ENCODE measurements around the gene ZBTB7C.

The ZBTB7C gene

DNA sequence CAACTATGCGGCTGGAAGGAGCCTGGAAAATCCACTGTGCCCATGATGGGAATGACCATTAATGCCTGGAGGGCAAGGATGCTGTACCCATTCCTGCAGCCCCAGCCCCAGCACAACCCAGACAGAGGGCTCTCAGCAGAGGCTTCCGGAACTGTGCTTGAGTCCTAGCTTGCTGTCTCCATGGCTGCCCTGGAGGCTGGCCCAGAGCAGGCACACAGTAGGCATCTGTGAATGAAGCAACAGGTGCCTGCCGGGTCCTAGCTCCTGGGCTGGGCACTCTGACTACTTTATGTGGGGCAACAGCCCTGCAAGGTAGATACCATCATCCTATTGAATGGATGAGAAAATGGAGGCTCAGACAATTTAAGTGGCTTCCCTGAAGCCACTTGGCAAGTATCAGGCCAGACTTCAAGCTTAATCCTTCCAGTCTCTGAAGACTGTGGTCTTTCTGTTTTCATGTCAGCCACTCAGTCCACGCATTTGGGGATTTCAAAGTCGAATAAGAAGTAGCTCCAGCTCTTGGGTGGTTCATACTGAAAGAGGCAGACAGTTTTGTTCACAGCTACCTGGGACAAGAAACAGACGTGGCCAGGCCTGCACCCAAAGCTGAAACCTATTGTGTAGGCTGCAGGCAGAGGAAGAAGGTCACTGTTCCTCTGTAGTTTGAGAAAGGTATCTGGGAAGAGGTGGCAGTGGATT, 237.5 kb downstream of the ZBTB7C start:
- H4K20me1 ChIP-seq (ENCODE audit: insufficient read depth, low read length), result 0 out of 2 replicates have a peak, but pooled peaks cover 6% of the 10 kb centered on the region
- no peak overlapping the region for H3K9ac ChIP-seq (ENCODE audit: low read depth, low read length)
- H3K9me3 ChIP-seq (ENCODE audit: insufficient read depth, low read length, severe bottlenecking), result no peaks in the 10 kb centered on the region
- H3K4me3 ChIP-seq (ENCODE audit: low read depth in 1 of 2, low read length in 2 of 2), result no peak overlapping the region
- peaks cover 21% of the 10 kb centered on the region for H3K27me3 ChIP-seq (ENCODE audit: insufficient read depth, low read length, poor library complexity)
- H3K4me1 ChIP-seq (ENCODE audit: insufficient read depth, low read length), result no peaks in the 10 kb centered on the region
- H3K36me3 ChIP-seq (ENCODE audit: insufficient read depth, low read length), result no peaks in the 10 kb centered on the region
- TF ChIP-seq EZH2 (IDR thresholded peaks at IDR 0.05; ENCODE audit: borderline replicate concordance, low read depth, low read length, severe bottlenecking), result no peak
- DNase-seq (no peak), ATAC-seq (ENCODE audit: insufficient read depth, low read depth) (no peak)
- H3K27ac ChIP-seq (ENCODE audit: low read length), result no peak overlapping the region
- no peak overlapping the region for H2AFZ ChIP-seq (ENCODE audit: low read depth, low read length)
- no peak overlapping the region for H3K4me2 ChIP-seq (ENCODE audit: insufficient read depth, low read length)
- no peaks in the 10 kb centered on the region for H3K79me2 ChIP-seq (ENCODE audit: insufficient read depth, low read length)

DNA sequence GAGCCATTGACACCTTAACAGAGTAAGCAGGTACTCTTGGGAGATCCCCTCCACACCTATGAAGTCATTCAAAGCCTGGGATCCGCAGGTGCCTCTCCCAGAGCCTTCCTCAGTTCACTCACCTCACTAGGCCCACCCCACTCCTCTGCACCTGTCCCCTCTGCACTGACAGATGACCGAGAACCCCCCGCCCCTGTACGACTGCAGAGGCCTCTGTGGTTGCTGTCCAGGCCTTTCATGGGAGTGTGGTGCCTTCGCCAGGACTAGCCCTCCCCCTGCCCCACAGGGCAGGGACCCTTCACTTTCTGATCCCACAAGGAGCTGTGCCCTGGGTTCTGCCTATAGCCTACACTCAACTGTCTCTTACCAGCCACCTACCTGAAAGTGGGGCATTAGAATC, 238.5 kb downstream of the ZBTB7C start:
- H3K4me1 ChIP-seq (ENCODE audit: insufficient read depth, low read length), result no peaks in the 10 kb centered on the region
- H2AFZ ChIP-seq (ENCODE audit: low read depth, low read length), result no peak overlapping the region
- no peaks in the 10 kb centered on the region for H3K36me3 ChIP-seq (ENCODE audit: insufficient read depth, low read length)
- no peak overlapping the region for H3K4me3 ChIP-seq (ENCODE audit: low read depth in 1 of 2, low read length in 2 of 2)
- DNase-seq (no peak), ATAC-seq (ENCODE audit: insufficient read depth, low read depth) (no peak)
- H4K20me1 ChIP-seq (ENCODE audit: insufficient read depth, low read length), result 0 out of 2 replicates have a peak, but pooled peaks cover 6% of the 10 kb centered on the region
- no peaks in the 10 kb centered on the region for H3K79me2 ChIP-seq (ENCODE audit: insufficient read depth, low read length)
- no peak overlapping the region for H3K4me2 ChIP-seq (ENCODE audit: insufficient read depth, low read length)
- no peak overlapping the region for H3K9ac ChIP-seq (ENCODE audit: low read depth, low read length)
- peaks cover 25% of the 10 kb centered on the region for H3K27me3 ChIP-seq (ENCODE audit: insufficient read depth, low read length, poor library complexity)
- TF ChIP-seq, protein P1, sequence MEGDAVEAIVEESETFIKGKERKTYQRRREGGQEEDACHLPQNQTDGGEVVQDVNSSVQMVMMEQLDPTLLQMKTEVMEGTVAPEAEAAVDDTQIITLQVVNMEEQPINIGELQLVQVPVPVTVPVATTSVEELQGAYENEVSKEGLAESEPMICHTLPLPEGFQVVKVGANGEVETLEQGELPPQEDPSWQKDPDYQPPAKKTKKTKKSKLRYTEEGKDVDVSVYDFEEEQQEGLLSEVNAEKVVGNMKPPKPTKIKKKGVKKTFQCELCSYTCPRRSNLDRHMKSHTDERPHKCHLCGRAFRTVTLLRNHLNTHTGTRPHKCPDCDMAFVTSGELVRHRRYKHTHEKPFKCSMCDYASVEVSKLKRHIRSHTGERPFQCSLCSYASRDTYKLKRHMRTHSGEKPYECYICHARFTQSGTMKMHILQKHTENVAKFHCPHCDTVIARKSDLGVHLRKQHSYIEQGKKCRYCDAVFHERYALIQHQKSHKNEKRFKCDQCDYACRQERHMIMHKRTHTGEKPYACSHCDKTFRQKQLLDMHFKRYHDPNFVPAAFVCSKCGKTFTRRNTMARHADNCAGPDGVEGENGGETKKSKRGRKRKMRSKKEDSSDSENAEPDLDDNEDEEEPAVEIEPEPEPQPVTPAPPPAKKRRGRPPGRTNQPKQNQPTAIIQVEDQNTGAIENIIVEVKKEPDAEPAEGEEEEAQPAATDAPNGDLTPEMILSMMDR (IDR thresholded peaks at IDR 0.05; ENCODE audit: borderline replicate concordance, extremely low read depth, low read length, poor library complexity, severe bottlenecking), result no peak
- no peak for TF ChIP-seq EZH2 (IDR thresholded peaks at IDR 0.05; ENCODE audit: borderline replicate concordance, low read depth, low read length, severe bottlenecking)
- H3K27ac ChIP-seq (ENCODE audit: low read length), result no peak overlapping the region
- H3K9me3 ChIP-seq (ENCODE audit: insufficient read depth, low read length, severe bottlenecking), result no peaks in the 10 kb centered on the region

DNA sequence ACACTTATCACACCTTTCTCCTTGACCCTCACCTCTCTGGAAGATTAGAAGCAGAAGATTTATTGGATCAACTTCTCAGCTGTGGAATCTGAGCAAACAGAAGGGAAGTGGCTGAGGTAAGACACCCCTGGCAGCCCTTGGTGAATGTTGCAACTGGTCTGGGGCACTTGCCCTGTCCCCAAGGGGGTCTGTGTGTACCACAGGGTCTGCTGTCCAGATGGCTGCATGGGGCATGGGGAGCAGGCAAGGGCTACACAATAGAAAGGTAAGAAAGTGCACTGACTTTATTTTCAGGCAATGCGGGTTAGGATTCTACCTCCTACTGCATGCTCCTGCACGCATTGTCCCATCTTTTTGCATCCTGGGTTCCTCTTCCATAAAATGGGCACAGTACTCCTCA, 240.3 kb downstream of the ZBTB7C start:
- Histone ChIP-seq H3K4me3 (ENCODE audit: low read depth in 1 of 2, low read length in 2 of 2) (no peak overlapping the region), H3K9ac (ENCODE audit: low read depth, low read length) (no peak overlapping the region), H4K20me1 (ENCODE audit: insufficient read depth, low read length) (0 out of 2 replicates have a peak, but pooled peaks cover 6% of the 10 kb centered on the region), H2AFZ (ENCODE audit: low read depth, low read length) (no peak overlapping the region), H3K4me1 (ENCODE audit: insufficient read depth, low read length) (no peaks in the 10 kb centered on the region), H3K4me2 (ENCODE audit: insufficient read depth, low read length) (no peak overlapping the region), H3K9me3 (ENCODE audit: insufficient read depth, low read length, severe bottlenecking) (no peaks in the 10 kb centered on the region), H3K27me3 (ENCODE audit: insufficient read depth, low read length, poor library complexity) (peaks cover 28% of the 10 kb centered on the region), H3K79me2 (ENCODE audit: insufficient read depth, low read length) (no peaks in the 10 kb centered on the region), H3K36me3 (ENCODE audit: insufficient read depth, low read length) (no peaks in the 10 kb centered on the region), H3K27ac (ENCODE audit: low read length) (no peak overlapping the region)
- TF ChIP-seq, protein P1 (IDR thresholded peaks at IDR 0.05; ENCODE audit: borderline replicate concordance, extremely low read depth, low read length, poor library complexity, severe bottlenecking), result no peak
- DNase-seq, result no peak
- ATAC-seq (ENCODE audit: insufficient read depth, low read depth), result no peak

DNA sequence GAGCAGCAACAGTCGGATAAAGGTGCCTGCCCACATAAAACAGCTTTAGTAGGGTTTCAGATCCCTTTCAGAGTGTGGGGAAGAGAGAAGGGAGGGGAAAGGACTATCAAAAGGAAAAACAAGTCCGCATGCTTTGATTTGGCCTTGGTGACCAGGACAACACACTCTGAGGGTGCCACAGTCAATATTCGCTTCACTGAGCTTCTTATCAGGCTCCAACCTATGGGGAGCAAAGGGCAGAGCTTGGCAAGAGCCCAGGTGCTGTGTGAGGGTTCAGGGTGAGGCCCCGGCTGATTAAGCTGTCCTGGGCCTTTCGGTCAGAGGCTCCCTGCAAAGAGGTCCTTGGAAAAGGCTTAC, 241.3 kb downstream of the ZBTB7C start:
- Histone ChIP-seq H3K4me1 (ENCODE audit: insufficient read depth, low read length) (no peaks in the 10 kb centered on the region), H3K27me3 (ENCODE audit: insufficient read depth, low read length, poor library complexity) (peaks cover 32% of the 10 kb centered on the region), H3K9ac (ENCODE audit: low read depth, low read length) (no peak overlapping the region), H3K79me2 (ENCODE audit: insufficient read depth, low read length) (no peaks in the 10 kb centered on the region), H3K4me2 (ENCODE audit: insufficient read depth, low read length) (no peak overlapping the region), H3K4me3 (ENCODE audit: low read depth in 1 of 2, low read length in 2 of 2) (no peak overlapping the region), H2AFZ (ENCODE audit: low read depth, low read length) (no peak overlapping the region), H3K27ac (ENCODE audit: low read length) (no peak overlapping the region), H3K36me3 (ENCODE audit: insufficient read depth, low read length) (no peaks in the 10 kb centered on the region), H3K9me3 (ENCODE audit: insufficient read depth, low read length, severe bottlenecking) (no peaks in the 10 kb centered on the region), H4K20me1 (ENCODE audit: insufficient read depth, low read length) (0 out of 2 replicates have a peak, but pooled peaks cover 3% of the 10 kb centered on the region)
- no peak for DNase-seq
- TF ChIP-seq EZH2 (IDR thresholded peaks at IDR 0.05; ENCODE audit: borderline replicate concordance, low read depth, low read length, severe bottlenecking), result no peak
- TF ChIP-seq, protein P1 (IDR thresholded peaks at IDR 0.05; ENCODE audit: borderline replicate concordance, extremely low read depth, low read length, poor library complexity, severe bottlenecking), result no peak
- no peak for ATAC-seq (ENCODE audit: insufficient read depth, low read depth)
